Karpas-422 (cell line): ENCODE data around the gene FOXO1. TPM values are rescaled to one million over a fixed set of nuclear protein-coding genes. Genes with fewer than 3 reads are reported as not detected.
A peak's percentile ranks its signal among the peaks of the same experiment; 100 is the strongest.

Experiments
- DNase-seq: peaks from one replicate; pipeline ENCODE4 v3.0.0-alpha.2; 2015
- H2AFZ ChIP-seq: fragments of 200-600 bp; sonication (generic); 2 replicates; pipeline ENCODE4 v1.6.1; 2014; ENCODE audit warnings: antibody characterized with exemption, low read length, mixed read lengths
- H3K27ac ChIP-seq: fragments of 200-600 bp; sonication (generic); 2 replicates; pipeline ENCODE4 v1.5.1; 2014; ENCODE audit warnings: mild to moderate bottlenecking, low read length, moderate library complexity
- H3K27me3 ChIP-seq: fragments of 200-600 bp; sonication (generic); 2 replicates; pipeline ENCODE4 v1.6.1; 2014; ENCODE audit warnings: low read length, mixed read lengths
- H3K36me3 ChIP-seq: fragments of 200-600 bp; sonication (generic); 2 replicates; pipeline ENCODE4 v1.6.1; 2014; ENCODE audit warnings: low read length, mixed read lengths; ENCODE audit not compliant: insufficient read depth
- H3K4me1 ChIP-seq: fragments of 200-600 bp; sonication (generic); 2 replicates; pipeline ENCODE4 v1.6.1; 2014; ENCODE audit warnings: mild to moderate bottlenecking, low read length, mixed read lengths
- H3K4me2 ChIP-seq: fragments of 200-600 bp; sonication (generic); 2 replicates; pipeline ENCODE4 v1.6.1; 2014; ENCODE audit warnings: low read length, low read depth, mild to moderate bottlenecking; ENCODE audit not compliant: poor library complexity, severe bottlenecking
- H3K4me3 ChIP-seq: fragments of 200-600 bp; sonication (generic); 2 replicates; pipeline ENCODE4 v1.5.1; 2014; ENCODE audit warnings: mild to moderate bottlenecking, antibody characterized with exemption, low read length, mixed read lengths
- H3K79me2 ChIP-seq: fragments of 200-600 bp; sonication (generic); 2 replicates; pipeline ENCODE4 v1.6.1; 2014; ENCODE audit warnings: mild to moderate bottlenecking, low read length, mixed read lengths
- H3K9ac ChIP-seq: fragments of 200-600 bp; sonication (generic); 2 replicates; pipeline ENCODE4 v1.6.0; 2014; ENCODE audit warnings: low read length
- H3K9me2 ChIP-seq: fragments of 200-600 bp; sonication (generic), shearing (Covaris generic); replicated peaks from 2 replicates; pipeline ENCODE4 v1.6.0; 2014; ENCODE audit warnings: mild to moderate bottlenecking, low read length, moderate library complexity; ENCODE audit not compliant: insufficient read depth
- H3K9me3 ChIP-seq: fragments of 300-700, 200-600 bp; sonication (generic); 2 replicates; pipeline ENCODE4 v1.6.1; 2014; ENCODE audit warnings: low read length, mixed read lengths
- H4K20me1 ChIP-seq: fragments of 200-600 bp; sonication (generic); 2 replicates; pipeline ENCODE4 v1.6.1; 2014; ENCODE audit warnings: mild to moderate bottlenecking, antibody characterized with exemption, low read length, low read depth; ENCODE audit not compliant: insufficient read depth
- total RNA-seq: library from RNA; depleted of rRNA; stranded (reverse); fragments of >200 nt; shearing (Covaris generic); gene quantifications from 2 replicates; pipeline ENCODE4 v1.2.3, GENCODE V29; 2014; ENCODE audit warnings: low replicate concordance

The FOXO1 gene
- total RNA-seq, 1 experiment from 2014 or later, result 51.6 TPM

DNA sequence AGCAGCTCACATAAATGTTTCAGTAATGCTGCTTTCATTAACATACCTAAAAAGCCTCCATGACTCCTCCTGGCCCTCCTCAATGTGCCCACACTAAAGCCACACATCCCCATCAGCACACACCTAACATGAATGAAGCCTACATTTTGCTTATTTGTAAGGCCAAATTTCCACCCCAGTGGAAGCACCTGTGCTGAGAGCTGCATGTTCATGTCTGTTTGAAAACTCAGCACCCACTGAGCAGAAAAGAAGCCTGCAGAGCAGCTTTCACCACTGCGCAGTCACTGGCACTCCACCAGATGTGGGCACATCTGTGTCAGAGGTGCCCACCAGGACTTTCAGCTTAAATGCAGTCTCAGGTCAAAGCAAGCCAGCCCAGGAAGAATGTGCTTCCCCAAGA, 93.5 kb downstream of the FOXO1 start:
- Histone ChIP-seq H3K4me2 (peak overlapping the region; percentile 32), H3K79me2 (peaks cover 98% of the 10 kb centered on the region), H3K27ac (peak overlapping the region; percentile 59), H3K9ac (no peak overlapping the region), H3K4me3 (no peak overlapping the region), H4K20me1 (peaks cover 61% of the 10 kb centered on the region), H3K4me1 (peaks cover 91% of the 10 kb centered on the region), H3K27me3 (no peaks in the 10 kb centered on the region), H2AFZ (no peak overlapping the region), H3K36me3 (no peaks in the 10 kb centered on the region), H3K9me3 (no peaks in the 10 kb centered on the region), H3K9me2 (no peaks in the 10 kb centered on the region)
- no peak for DNase-seq

DNA sequence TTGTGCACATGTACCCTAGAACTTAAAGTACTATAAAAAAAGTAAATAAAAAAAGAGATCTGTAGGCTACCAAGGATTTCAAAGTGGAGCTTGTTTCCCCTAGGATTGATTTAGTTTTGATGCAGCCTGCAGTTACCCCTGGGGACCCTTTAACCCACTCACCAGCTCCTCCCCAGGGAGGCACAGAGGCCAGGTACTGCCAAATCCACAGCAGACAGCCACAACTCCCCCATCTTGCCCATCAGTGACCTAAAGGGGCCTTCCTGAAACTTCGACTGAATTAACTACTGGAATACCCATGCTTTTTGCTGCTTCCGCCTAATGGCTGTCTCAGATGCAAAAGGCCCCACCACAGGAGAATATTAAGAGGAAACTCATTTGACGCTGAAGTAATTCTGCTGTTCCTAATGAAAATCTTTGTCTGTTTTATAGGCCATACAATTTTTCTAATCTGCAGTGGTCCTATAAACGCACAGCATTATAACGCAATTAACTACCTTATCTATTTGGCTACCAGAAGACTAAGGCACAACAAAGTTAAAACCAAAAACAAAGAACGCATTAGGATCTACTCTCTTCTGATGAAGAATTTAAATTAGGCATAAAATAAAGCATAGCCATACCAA, 95.0 kb downstream of the FOXO1 start:
- peak overlapping the region; percentile 47 for H3K27ac ChIP-seq
- H4K20me1 ChIP-seq, result peaks cover 60% of the 10 kb centered on the region
- no peak overlapping the region for H3K9ac ChIP-seq
- peaks cover 97% of the 10 kb centered on the region for H3K79me2 ChIP-seq
- peaks cover 85% of the 10 kb centered on the region for H3K4me1 ChIP-seq
- H3K9me2 ChIP-seq, result no peaks in the 10 kb centered on the region
- no peaks in the 10 kb centered on the region for H3K36me3 ChIP-seq
- no peak overlapping the region for H3K4me3 ChIP-seq
- no peak overlapping the region for H2AFZ ChIP-seq
- no peaks in the 10 kb centered on the region for H3K27me3 ChIP-seq
- H3K4me2 ChIP-seq, result peak overlapping the region; percentile 32
- no peaks in the 10 kb centered on the region for H3K9me3 ChIP-seq
- no peak for DNase-seq

DNA sequence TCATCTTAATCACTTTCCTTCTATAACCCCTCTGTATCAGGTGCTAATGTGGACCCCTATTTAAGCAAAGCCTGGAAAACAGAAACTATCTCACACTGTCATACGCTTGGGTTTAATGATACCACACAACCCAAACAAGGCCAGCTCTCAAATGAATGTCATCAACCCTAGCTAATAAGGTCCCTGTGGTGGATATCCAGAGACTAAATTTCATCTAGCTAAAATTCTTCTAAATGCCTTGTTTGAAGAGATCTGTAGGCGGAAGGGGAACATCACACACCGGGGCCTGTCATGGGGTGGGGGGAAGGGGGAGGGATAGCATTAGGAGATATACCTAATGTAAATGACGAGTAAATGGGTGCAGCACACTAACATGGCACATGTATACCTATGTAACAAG, 95.5 kb downstream of the FOXO1 start:
- Histone ChIP-seq H4K20me1 (peaks cover 60% of the 10 kb centered on the region), H3K27ac (no peak overlapping the region), H3K4me2 (no peak overlapping the region)

DNA sequence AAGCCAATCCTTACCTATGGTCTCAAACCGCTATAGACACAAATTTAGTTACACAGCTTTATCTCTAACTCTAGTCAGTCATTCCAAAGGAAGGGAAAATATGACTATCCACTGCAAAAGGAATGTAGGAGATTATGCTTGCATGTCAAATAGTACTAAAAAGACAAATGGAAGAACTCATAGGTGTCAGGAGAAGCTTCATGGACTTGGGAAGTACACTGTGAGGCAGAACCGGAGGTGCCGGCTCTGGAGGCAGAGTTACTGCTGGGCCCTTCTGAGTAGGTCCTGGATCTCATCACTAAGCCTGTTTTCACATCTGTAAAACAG, 97.5 kb downstream of the FOXO1 start:
- no peak for DNase-seq
- no peak overlapping the region for H3K4me2 ChIP-seq
- peaks cover 96% of the 10 kb centered on the region for H3K79me2 ChIP-seq
- no peak overlapping the region for H3K9ac ChIP-seq
- H2AFZ ChIP-seq, result no peak overlapping the region
- H3K9me3 ChIP-seq, result no peaks in the 10 kb centered on the region
- peaks cover 63% of the 10 kb centered on the region for H4K20me1 ChIP-seq
- no peak overlapping the region for H3K4me3 ChIP-seq
- H3K36me3 ChIP-seq, result no peaks in the 10 kb centered on the region
- no peaks in the 10 kb centered on the region for H3K9me2 ChIP-seq
- H3K27ac ChIP-seq, result no peak overlapping the region
- H3K27me3 ChIP-seq, result no peaks in the 10 kb centered on the region
- H3K4me1 ChIP-seq, result peaks cover 85% of the 10 kb centered on the region

More for the DNA sequence above, 95.5 kb downstream of the FOXO1 start:
- H3K4me1 ChIP-seq, result peaks cover 85% of the 10 kb centered on the region
- no peak overlapping the region for H3K4me3 ChIP-seq
- no peak overlapping the region for H3K9ac ChIP-seq
- H3K36me3 ChIP-seq, result no peaks in the 10 kb centered on the region
- H3K9me2 ChIP-seq, result no peaks in the 10 kb centered on the region
- peaks cover 96% of the 10 kb centered on the region for H3K79me2 ChIP-seq
- no peak overlapping the region for H2AFZ ChIP-seq
- no peaks in the 10 kb centered on the region for H3K9me3 ChIP-seq
- no peak for DNase-seq
- H3K27me3 ChIP-seq, result no peaks in the 10 kb centered on the region

DNA sequence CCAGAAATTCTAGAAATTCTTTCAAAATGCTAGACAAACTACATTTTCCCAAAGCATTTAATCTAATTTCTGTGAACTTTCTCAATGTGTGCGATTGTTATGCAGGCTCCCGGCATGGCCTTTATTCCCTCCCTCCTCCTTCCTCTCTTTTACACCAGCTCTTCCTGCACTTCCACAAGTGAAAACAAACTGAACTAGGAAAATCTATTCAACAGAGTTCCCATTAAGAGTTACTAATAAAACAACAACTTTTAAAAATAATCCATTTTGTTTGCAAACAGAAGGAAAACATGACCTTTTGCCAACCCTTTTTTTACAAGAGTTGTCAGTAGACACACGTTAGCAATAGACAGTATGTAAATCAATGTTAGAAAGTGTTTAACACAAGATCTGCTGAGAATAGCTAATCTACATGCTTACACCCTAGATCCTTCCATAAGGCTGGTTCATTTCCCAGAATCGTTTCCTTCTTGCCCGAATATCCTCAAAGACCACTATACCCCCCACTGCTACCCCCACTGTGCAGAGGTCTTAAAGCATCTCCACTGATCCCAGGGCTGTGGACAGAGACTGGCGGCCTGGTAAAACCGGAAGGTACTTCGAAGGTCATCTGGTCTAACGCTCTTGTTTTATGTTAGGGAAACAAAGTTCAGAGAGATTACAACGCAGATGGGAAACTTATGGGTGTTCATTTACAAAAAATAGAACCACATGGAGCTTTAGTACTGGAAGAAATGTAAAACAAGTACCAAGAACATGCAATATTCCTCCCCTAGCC, 98.0 kb downstream of the FOXO1 start:
- no peaks in the 10 kb centered on the region for H3K27me3 ChIP-seq
- peaks cover 79% of the 10 kb centered on the region for H3K4me1 ChIP-seq
- H3K4me2 ChIP-seq, result no peak overlapping the region
- no peak overlapping the region for H3K9ac ChIP-seq
- H3K36me3 ChIP-seq, result no peaks in the 10 kb centered on the region
- H3K9me3 ChIP-seq, result no peaks in the 10 kb centered on the region
- H3K9me2 ChIP-seq, result no peaks in the 10 kb centered on the region
- peaks cover 96% of the 10 kb centered on the region for H3K79me2 ChIP-seq
- DNase-seq, result no peak
- no peak overlapping the region for H2AFZ ChIP-seq
- no peak overlapping the region for H3K27ac ChIP-seq
- no peak overlapping the region for H3K4me3 ChIP-seq
- peaks cover 69% of the 10 kb centered on the region for H4K20me1 ChIP-seq

DNA sequence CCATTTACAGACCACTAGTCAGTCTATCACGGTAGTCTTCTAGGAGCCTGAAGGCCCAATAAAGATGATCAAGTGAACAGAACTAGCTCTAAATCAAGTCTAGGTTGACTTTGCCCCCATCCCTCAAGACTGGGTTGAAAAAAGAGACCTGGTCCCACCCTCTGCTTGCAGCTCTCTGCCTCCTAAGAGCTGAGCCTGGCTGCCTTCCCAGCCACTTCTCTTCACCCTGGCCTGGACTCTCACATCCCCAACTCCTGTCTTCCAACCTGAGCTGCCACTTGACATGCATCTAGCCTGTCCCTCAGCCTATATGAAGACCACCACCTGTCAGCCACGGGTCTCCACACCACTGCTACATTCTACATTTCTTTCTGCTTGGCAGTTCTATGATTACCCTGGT, 99.6 kb downstream of the FOXO1 start:
- H3K27ac ChIP-seq, result no peak overlapping the region
- peaks cover 63% of the 10 kb centered on the region for H3K4me1 ChIP-seq
- H4K20me1 ChIP-seq, result peaks cover 68% of the 10 kb centered on the region
- H2AFZ ChIP-seq, result no peak overlapping the region
- no peaks in the 10 kb centered on the region for H3K9me3 ChIP-seq
- H3K9ac ChIP-seq, result no peak overlapping the region; the same call in 1 of the 2 replicates
- no peaks in the 10 kb centered on the region for H3K27me3 ChIP-seq
- H3K4me3 ChIP-seq, result no peak overlapping the region
- no peak for DNase-seq
- H3K79me2 ChIP-seq, result peaks cover 95% of the 10 kb centered on the region
- H3K9me2 ChIP-seq, result no peaks in the 10 kb centered on the region
- H3K36me3 ChIP-seq, result no peaks in the 10 kb centered on the region
- no peak overlapping the region for H3K4me2 ChIP-seq

DNA sequence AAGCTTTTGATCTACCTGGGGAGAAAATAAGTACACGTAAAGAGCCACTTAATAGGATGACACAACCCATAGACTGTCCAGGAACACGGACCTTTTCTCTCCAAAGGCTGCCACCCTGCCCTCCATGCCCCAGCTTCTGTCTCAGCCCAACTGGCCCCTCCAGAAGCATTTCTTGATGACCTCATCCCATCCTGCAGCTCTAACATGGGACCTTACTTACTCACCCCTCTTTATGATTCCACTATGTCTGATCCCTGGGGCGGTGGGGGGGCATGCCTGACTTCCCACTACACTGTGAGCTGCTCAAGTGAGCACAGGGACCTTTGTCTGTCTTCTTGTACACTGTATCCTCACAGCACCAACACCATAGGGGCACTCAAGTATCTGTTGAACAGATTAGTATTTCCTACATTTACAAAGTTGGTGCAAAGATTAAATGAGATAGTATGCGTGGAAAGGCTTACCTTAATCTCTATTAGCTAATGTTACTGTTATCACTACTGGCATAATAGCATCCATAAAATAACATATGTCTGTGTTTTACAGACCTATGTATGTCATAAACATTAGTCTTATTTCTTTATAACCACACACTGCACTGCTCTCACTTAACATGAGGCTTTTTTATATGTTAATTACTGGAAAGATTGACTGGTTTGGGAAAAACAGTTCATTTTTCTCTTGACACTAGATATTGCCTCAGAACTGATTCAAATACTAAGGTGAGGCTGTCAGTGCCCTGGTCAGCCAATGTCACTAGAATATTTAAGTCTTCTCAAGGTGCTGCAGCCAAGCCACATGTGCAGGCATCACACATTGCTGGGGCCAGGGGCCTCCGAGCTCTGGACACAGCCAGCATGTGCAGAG, 100.9 kb downstream of the FOXO1 start:
- Histone ChIP-seq H3K9ac (0 out of 2 replicates have a peak overlapping the region, but pooled peaks have one; percentile 7), H3K79me2 (peaks cover 87% of the 10 kb centered on the region), H3K27ac (peak overlapping the region; percentile 22; the same call in 1 of the 2 replicates), H3K9me2 (no peaks in the 10 kb centered on the region), H3K4me3 (no peak overlapping the region), H2AFZ (no peak overlapping the region), H4K20me1 (peaks cover 60% of the 10 kb centered on the region), H3K4me2 (peak overlapping the region; percentile 3), H3K9me3 (no peaks in the 10 kb centered on the region), H3K4me1 (peaks cover 50% of the 10 kb centered on the region), H3K36me3 (0 out of 2 replicates have a peak, but pooled peaks cover 3% of the 10 kb centered on the region), H3K27me3 (no peaks in the 10 kb centered on the region)
- no peak for DNase-seq
